HG02973 (cell line): ENCODE results near the gene CAMTA1.

Source experiments
- ATAC-seq: cut with Tn5 transposase; IDR thresholded peaks from one replicate; pipeline ENCODE4 v1.9.1; 2021; ENCODE audit warnings: moderate library complexity; ENCODE audit not compliant: unreplicated experiment

The CAMTA1 gene

DNA sequence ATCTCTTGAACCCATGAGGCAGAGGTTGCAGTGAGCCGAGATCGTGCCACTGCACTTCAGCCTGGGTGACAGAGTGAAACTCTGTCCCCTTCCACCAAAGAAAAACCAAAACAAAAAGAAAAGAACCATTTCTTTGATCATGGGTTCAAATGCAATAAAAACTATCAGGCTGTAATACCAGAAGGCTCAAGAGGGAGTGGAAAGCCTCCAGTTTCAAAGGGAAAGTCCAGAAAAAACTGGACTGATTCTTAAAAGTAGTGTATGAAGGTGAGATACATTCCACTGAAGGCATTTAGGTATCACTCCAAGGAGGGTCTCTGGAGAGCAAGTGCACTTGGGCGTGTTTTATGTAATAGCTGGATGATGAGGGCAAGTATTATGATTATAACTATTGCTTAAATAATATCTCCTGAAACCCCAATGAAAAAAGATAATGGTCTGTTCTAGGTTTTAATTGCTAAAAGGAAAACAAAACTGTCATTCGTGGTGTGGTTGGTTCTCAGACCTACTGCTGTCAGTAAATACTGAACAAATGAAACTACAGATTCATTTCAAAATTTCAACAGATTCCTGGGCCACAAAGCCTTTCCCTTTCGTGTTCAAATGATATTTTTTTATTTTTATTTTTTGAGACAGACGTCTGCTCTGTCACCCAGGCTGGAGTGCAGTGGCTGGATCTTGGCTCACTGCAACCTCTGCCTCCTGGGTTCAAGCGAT lies 6.0 kb upstream of the CAMTA1 start:
- no peak for ATAC-seq

- no peak for ATAC-seq
Observed at GRCh38 chr1:6782151-6782550, 3.1 kb upstream of the CAMTA1 start.

DNA sequence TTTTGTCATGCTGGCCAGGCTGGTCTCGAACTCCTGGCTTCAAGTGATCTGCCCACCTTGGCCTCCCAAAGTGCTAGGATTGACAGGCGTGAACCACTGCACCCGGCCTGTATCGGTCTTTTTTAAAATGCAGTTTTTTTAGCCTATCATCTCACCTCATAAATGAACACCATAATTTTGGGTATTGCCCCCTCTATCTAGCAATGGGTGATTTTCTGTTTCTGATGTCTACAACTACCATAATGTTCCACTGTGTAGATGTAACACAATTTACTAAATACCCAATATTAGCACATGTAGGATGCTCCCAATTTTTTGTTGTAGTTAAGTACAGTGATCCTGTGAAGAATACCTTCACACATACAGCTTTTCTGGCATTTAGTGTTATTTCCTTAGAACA lies 2.0 kb upstream of the CAMTA1 start:
- ATAC-seq = no peak

DNA sequence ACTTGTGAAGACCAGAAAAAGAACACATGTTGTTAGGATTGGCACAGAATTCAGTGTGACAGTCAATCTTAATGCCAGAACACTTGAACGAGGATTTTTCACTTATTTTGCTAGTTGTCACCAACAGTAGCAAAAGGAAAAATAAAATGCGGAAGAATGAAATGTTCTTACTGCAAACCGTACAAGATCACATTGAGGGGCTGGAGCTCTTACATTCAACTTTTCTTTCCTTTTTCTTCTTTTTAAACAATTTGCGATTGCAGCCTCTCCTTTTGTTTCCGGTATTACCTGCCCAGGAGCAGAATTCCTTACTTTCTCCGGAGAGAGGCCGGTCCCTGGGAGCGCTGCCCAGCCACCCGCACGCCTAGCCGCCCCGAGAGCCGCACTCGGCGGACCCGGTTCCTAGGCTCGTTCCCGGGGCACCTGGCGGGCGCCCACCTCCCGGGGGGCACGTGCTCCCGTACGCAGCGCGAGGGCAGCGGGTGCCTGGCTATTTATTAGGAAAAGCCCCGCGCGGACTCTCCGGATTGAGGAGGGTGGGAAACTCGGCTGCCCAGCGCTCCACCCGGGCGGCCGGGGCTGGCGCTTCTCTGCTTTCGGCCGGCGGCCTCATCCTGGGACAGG lies 1.2 kb upstream of the CAMTA1 start:
- ATAC-seq = peak; percentile 8

DNA sequence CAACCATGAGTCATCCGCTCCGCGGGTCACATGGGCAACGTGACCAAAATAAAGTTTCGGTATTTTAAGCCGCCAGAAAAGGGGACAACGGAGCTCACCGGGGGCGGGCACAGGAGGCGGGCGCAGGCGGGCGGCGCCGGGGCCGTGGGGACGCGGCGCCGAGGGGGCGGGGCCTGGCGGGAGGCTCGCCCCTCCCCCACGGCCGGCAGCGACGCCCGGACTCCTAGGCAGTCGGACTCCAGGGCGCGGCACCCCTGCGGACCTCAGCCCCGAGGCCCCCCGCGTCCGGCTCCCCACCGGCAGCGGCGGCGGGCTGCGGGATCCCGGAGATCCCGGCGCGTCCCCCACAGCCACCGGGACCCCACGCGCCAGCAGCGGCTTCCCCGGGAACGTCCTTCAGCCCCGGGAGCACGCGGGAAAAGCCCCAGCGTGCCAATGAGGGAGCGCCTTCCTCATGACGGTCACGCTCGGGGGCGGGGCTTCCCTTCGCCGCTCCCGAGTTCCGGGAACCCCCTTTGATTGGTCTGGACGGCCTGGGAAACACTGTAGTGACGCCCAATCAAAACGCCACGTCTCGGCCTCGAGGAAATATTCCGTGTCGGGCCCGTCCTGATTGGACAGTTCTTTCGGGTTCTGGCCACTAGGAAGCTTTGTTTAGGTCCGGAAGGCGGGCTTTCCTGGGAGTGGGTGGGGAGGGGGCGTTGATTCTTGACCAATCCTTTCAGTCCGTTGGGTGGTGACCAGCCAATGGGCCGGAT lies 515 bp upstream of the CAMTA1 start:
- peak; percentile 70 for ATAC-seq

DNA sequence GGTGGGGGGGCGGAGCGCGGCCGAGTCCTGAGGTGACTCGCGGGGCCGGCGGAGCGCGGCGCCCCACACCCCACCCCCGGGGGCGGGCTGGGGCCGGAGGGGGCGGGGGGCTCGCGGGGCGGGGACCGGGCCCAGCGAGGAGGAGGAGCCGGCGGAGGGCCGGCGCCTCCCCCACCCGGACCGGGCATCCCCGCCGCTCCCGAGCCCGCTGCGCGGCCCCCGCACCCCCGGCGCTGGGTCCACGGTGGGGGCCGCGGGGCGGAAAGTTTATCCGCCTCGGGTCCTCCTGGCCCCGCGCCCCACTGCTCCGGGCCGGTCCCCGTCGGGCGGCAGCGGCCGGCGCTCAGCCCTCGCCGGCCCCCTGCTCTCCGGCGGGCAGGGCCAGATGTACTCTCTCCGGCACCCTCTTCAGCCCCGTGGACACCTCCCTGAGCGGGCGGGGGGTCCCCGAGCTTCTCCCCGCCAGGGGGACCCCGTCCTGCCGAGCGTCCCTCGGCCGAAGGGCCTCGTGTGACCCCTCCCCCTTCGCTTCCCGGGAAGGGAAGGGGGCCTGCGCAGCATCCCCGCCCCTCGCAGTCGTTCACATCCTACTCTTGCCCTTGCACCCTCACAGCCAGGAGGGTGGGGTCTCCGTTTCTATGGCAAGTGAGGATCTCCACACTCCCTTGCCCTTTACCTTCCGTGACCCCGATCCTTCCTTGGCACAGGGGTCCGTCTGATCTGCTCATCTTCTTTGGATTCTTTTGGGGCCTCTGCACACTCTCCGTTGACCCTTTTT lies 663 bp downstream of the CAMTA1 start:
- ATAC-seq = no peak

- ATAC-seq = no peak
Observed at GRCh38 chr1:6788946-6789345, 3.7 kb downstream of the CAMTA1 start.

GRCh38 chr1:6790146-6790545 lies 4.9 kb downstream of the CAMTA1 start:
- ATAC-seq = no peak

- no peak for ATAC-seq
Observed at GRCh38 chr1:6794164-6794563, 8.9 kb downstream of the CAMTA1 start.

DNA sequence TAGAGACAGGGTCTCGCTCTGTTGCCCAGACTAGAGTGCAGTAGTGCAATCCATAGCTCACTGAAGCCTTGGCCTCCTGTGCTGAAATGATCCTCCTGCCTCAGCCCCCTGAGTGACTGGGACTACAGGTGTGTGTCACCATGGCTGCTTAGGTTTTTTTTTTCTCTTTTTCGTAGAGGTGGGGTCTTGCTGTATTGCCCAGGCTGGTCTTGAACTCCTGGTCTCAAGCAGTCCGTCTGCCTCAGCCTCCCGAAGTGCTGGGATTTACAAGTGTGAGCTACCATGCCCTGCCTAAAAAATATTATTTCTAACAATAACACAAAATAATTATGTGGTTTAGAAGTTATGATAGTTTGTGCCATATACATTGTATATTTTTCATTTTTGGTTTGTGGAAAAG lies 9.9 kb downstream of the CAMTA1 start:
- no peak for ATAC-seq

DNA sequence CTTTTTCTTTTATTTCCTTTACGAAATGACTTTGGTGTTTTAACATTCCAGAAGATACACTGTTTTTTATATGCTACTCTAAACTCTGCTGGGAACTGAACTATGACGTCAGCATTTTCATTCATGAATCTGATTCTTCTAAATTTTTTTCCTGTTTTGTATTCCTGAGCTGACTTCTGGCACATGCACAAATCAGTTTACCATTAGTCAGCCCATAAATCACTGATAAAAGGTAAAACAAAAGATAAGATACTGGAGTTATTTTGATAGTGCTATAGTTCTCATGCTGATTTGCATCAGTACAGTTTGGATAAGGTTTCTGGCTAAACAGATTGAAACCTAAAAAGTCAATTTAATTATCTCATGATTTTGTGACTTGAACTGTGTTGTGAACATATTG lies 10.4 kb downstream of the CAMTA1 start:
- no peak for ATAC-seq

DNA sequence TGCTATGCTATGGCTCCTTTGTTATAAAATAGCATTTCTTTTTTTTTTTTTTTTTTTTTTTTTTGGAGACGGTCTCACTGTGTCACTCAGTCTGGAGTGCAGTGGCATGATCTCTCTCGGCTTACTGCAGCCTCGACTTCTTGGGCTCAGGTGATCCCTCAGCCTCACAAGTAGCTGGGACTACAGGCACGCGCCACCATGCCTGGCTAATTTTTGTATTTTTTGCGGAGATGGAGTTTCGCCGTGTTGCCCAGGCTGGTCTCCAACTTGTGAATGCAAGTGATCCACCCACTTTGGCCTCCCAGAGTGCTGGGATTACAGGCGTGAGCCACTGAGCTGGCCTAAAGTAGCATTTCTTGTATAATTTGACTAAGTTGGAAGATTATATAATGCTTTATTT lies 10.8 kb downstream of the CAMTA1 start:
- ATAC-seq = no peak

DNA sequence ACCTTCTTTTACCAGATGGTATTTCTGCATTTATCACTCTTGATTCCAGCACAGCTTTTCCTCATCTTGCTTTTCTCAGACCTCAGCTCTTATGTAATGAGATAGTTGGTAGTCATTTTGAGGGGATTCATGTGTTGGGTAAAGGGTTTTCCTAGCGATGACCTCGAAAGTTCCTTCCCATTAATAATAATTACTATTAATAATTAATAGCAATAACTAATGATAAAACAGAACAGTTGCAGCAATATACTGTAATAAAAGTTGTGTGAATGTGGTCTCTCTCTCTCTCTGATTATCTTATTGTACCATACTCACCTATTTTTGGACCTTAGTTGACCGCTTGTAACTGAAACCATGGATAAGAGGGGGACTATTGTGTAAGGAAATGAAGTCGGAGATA lies 14.2 kb downstream of the CAMTA1 start:
- ATAC-seq = no peak

- ATAC-seq = no peak
Observed at GRCh38 chr1:6800745-6801144, 15.5 kb downstream of the CAMTA1 start.

GRCh38 chr1:6801199-6801598 lies 15.9 kb downstream of the CAMTA1 start:
- ATAC-seq = no peak

- ATAC-seq = no peak
Observed at GRCh38 chr1:6801966-6802365, 16.7 kb downstream of the CAMTA1 start.

GRCh38 chr1:6802454-6802853 lies 17.2 kb downstream of the CAMTA1 start:
- ATAC-seq = no peak

GRCh38 chr1:6802893-6803292 lies 17.6 kb downstream of the CAMTA1 start:
- no peak for ATAC-seq

DNA sequence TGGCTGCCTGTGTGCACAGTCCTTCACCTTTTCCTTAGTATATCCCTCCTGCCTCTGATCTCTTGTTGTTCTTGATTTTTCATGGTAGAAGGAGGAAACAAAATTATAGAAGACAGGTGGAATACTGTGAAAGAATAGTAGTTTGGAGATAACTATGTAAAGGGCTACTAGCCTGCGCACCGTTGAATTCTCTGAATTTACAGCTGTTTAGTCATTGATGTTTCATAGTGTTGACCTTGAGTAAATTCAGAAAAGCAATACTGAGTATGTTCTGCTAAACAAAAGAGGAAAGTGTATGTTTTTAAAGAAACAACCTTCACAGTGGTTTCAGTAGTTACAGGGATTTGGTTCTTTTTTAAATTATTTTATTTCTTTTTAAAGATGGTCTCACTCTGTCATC lies 18.1 kb downstream of the CAMTA1 start:
- no peak for ATAC-seq

DNA sequence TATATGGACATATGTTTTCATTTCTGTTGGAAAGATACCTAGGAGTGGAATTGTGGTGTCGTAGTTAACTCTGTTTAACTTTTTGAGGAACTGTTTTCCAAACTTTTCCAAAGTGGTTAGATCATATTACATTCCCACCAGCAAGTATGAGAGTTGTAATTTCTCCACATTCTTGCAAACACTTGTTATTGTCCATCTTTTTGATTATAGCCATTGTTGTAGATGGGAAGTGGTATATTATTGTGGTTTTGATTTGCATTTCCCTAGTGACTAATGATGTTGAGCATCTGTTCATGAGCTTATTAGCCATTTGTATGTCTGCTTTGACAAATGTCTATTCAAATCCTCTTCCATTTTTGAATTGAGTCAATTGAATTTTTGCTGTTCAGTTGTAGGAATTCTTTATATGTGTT lies 19.8 kb downstream of the CAMTA1 start:
- ATAC-seq = no peak

DNA sequence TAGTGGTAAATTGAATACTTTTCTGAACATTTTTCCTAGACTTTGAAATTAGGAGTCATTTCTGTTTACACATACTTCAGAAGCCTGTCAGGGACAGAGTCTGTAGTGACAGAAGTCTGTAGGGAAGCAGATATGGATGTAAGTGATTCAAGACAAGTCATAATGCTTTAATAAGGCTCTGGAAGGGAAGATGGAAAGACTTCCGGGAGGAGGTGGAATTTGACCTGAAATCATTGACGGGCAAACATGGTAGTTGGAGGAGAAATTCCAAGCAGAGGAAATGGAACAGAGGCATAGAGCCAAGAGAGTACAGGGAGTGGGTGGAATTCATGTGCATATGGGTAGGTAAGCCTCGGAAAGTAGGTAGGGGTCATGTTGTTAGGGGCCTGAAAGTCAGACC lies 22.5 kb downstream of the CAMTA1 start:
- no peak for ATAC-seq
